ENCODE data around the gene PPM1A. TPM values are rescaled to one million over a fixed set of nuclear protein-coding genes. Genes with fewer than 3 reads are reported as not detected.

PPM1A gene
- total RNA-seq, 1 donor from 2014 or later = 10.2 TPM

DNA sequence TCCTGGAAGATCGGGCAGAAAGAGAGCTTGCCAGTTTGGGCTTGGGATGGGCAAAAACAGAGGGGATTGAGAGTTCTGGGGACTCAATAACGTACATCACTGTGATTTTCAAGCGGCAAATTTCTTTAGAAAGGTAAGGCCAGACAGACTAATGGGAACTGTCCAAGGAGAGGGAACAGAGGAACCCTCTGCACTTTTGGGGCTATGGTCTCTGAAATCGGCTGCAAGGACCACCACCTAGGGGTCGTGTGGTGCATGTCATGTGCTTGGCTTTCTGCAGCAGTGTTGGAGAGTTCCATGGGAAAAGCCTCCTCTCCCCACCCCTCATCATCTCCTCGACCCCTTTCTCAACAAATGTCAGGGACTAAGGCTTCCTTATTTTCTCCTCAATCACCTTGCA lies 79.6 kb downstream of the PPM1A start:
- TF ChIP-seq, protein P1, sequence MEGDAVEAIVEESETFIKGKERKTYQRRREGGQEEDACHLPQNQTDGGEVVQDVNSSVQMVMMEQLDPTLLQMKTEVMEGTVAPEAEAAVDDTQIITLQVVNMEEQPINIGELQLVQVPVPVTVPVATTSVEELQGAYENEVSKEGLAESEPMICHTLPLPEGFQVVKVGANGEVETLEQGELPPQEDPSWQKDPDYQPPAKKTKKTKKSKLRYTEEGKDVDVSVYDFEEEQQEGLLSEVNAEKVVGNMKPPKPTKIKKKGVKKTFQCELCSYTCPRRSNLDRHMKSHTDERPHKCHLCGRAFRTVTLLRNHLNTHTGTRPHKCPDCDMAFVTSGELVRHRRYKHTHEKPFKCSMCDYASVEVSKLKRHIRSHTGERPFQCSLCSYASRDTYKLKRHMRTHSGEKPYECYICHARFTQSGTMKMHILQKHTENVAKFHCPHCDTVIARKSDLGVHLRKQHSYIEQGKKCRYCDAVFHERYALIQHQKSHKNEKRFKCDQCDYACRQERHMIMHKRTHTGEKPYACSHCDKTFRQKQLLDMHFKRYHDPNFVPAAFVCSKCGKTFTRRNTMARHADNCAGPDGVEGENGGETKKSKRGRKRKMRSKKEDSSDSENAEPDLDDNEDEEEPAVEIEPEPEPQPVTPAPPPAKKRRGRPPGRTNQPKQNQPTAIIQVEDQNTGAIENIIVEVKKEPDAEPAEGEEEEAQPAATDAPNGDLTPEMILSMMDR (conservative IDR thresholded peaks at IDR 0.05; ENCODE audit: low read depth, low read length) = no peak
- no peak overlapping the region for H3K4me3 ChIP-seq (ENCODE audit: low read depth, low read length)
- DNase-seq (ENCODE audit: low read depth) = no peak

DNA sequence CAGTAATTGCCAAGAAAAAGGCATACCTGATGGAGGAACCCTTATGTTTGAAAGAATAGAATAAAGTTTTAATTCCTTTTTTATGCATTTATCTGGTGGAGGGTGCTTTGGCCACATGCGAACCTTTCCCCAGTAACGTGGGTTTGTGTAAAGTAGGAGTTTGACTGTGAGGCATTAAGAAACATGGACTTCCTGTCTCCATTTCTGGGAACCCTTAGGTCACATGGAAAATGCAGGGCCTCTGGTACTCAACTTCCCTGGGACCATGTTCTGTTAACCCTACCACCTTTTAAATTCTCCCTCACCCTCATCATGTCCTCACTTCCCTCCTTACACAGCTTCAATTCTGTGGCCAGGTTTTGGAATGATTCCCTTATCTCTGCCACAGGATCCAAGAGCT lies 80.3 kb downstream of the PPM1A start:
- no peak for DNase-seq (ENCODE audit: low read depth)
- no peak overlapping the region for H3K4me3 ChIP-seq (ENCODE audit: low read depth, low read length)
- TF ChIP-seq, protein P1 (conservative IDR thresholded peaks at IDR 0.05; ENCODE audit: low read depth, low read length) = no peak

DNA sequence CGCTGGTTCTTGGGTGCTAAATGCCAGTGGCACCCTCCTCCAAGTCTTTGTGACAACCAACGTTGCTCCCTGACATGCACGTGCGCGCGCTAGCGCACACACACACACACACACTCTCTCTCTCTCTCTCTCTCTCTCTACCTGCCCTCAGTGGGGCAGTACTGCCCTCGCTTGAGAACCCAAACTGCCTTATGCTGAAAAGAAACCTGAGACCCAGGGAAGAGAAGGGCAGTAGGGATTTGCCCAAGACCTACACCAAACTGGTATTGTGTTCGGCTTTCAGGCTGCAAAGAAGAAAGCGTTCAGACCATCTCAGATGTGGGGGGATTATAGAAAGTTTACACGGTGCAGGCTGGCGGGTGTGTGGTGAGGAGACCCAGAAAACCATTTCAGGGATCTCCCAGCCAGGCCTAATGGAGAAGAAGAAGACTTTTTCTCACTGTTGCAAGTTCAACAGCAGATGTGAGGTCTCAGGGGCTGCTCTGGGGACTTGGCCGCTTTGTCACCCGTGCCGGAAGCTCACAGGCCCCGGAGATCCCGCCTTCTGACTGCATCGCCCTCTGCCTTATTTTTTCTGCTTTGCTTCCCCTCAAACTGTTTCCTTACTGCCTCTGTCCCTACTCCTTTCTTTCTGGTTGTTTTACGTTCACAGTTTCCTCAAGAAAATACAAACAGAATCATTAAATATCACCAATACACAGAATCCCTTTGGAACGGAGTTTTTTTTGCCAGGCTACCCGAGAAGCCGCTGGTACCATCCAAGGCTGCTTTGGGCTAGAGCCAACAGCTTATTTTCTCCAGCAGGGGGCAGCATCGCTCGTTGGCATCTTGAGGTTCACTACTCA lies 82.4 kb downstream of the PPM1A start:
- DNase-seq (ENCODE audit: low read depth) = no peak
- H3K4me3 ChIP-seq (ENCODE audit: low read depth, low read length) = peak overlapping the region; percentile 58
- TF ChIP-seq, protein P1 (conservative IDR thresholded peaks at IDR 0.05; ENCODE audit: low read depth, low read length) = peak; percentile 93

DNA sequence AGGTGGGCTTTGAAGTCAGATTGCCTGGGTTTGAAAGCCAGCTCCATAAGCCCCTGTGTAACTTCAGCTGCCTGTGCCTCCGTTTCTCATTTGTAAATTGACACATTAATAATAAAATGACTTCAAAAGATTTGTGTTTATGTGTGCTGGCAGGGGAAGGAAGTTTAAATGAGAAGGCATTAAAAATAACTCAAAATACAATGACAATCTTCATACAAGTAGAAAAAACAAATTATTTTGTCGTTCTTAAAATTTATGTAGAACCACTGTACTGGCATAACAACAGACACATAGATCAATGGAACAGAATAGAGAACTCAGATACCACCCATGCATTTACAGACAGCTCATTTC lies 83.0 kb downstream of the PPM1A start:
- no peak for DNase-seq (ENCODE audit: low read depth)
- TF ChIP-seq, protein P1 (conservative IDR thresholded peaks at IDR 0.05; ENCODE audit: low read depth, low read length) = no peak
- H3K4me3 ChIP-seq (ENCODE audit: low read depth, low read length) = no peak overlapping the region

DNA sequence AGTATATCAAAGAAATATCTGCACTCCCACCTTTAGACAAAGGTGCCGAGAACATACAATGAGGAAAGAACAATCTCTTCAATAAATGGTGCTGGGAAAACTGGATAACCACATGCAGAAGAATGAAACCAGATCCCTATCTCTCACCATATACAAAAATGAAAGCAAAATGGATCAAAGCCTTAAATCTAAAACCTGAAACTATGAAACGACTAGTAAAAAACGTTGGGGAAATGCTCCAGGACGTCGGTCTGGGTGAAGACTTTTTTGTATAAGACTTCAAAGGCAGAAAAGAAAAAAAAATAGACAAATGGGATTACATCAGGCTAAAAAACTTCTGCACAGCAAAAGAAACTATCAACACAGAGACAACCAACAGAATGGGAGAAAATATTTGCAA lies 83.8 kb downstream of the PPM1A start:
- DNase-seq (ENCODE audit: low read depth) = no peak
- no peak overlapping the region for H3K4me3 ChIP-seq (ENCODE audit: low read depth, low read length)
- TF ChIP-seq, protein P1 (conservative IDR thresholded peaks at IDR 0.05; ENCODE audit: low read depth, low read length) = no peak

DNA sequence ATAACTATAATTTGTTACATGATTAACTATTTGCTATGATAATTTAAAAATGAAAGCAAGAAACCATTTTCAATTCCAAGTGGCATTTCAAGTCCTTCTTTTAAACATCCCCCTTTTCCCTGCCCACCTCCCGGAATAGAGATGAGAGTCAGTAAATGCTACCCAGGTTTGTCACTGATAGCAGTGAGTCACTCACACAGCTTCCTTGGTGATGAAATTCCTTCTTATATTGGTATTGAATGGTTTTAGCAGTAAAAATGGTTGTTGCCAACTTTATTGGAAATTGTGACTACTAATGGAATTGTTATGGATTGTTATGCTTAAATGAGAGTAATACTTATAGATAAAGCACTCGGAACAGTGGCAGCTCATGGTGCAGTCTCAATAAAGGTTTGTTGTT lies 90.5 kb downstream of the PPM1A start:
- TF ChIP-seq, protein P1 (conservative IDR thresholded peaks at IDR 0.05; ENCODE audit: low read depth, low read length) = no peak
- no peak for DNase-seq (ENCODE audit: low read depth)
- H3K4me3 ChIP-seq (ENCODE audit: low read depth, low read length) = no peak overlapping the region

DNA sequence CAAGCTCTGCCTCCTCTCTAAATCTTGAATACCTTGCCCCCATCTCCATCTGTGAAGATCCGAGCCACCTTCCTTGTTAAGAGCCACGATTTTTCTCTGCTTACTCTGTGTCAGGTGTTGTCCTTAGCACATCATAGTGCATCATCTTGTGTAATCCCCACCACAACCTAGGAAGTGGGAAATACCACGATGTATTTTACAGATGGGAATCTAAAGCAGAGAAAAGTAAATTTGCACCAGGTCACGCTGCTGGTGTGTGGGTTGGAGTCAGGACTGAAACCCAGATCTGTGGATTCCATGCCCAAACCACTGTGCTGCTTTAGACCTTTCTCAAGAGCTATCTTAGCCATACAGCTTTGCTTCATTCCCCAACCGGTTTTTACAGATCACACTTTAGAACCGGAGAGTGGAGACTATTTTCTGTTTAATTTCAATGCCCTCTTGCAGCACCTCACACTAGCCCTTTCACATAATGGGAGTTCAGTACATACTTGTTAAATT lies 94.6 kb downstream of the PPM1A start:
- TF ChIP-seq, protein P1 (conservative IDR thresholded peaks at IDR 0.05; ENCODE audit: low read depth, low read length) = no peak
- DNase-seq (ENCODE audit: low read depth) = no peak
- H3K4me3 ChIP-seq (ENCODE audit: low read depth, low read length) = no peak overlapping the region
